HepG2 (cell line): Measurements from ENCODE around the gene SND1. TPM values are rescaled to one million over a fixed set of nuclear protein-coding genes. Genes with fewer than 3 reads are reported as not detected.

Experiments used
- ATAC-seq: fragments of 200-7000 bp; cut with Tn5 transposase; 3 replicates; pipeline ENCODE4 v1.9.1; 2020; ENCODE audit warnings: mild to moderate bottlenecking, moderate library complexity
- BruUV-seq: library from RNA; stranded (reverse); fragments of 400-500 nt; replicated peaks from 2 replicates; lab custom pipeline; 2021; lab: Mats Ljungman, UMichigan
- CTCF ChIA-PET: fragments of 300-600 bp; formaldehyde crosslinking; extraction: SDS; loops from one replicate; lab custom pipeline; 2021; ENCODE audit warnings: low total read pairs, inconsistent platforms, low intra/inter-chr PET ratio; lab: Yijun Ruan, JAX
- POLR2A ChIA-PET: fragments of 350-600 bp; sonication (Branson Sonifier 250); formaldehyde crosslinking; loops from one replicate; lab custom pipeline; 2020; ENCODE audit warnings: antibody characterized with exemption, inconsistent platforms; lab: Yijun Ruan, JAX
- DNase-seq: peaks from one replicate; pipeline ENCODE4 v3.0.0-alpha.2; 2015; ENCODE audit warnings: low spot score
- FAIRE-seq: peaks from 3 replicates; lab custom pipeline; 2011; peaks lifted over from hg19 to GRCh38; lab: Jason Lieb, UNC
- H2AFZ ChIP-seq: one replicate; pipeline ENCODE4 v1.6.1; 2011; ENCODE audit warnings: low read length, inconsistent platforms
- H3K27ac ChIP-seq: fragments of 300-600 bp; 3 replicates; pipeline ENCODE4 v1.8.0; 2011; ENCODE audit warnings: mixed run types, mild to moderate bottlenecking, mixed read lengths, low read length, inconsistent platforms; ENCODE audit not compliant: insufficient read depth; ENCODE audit errors: extremely low read length
- H3K27me3 ChIP-seq, 2 experiments: fragments of 200-600 bp in 1 of 2; 2 replicates in 1 of 2; 3 replicates in 1 of 2; pipeline versions ENCODE4 v1.6.0 to v1.8.0; 2011; ENCODE audit warnings: low read length in 2 of 2, mild to moderate bottlenecking in 2 of 2, moderate library complexity in 2 of 2, inconsistent platforms in 1 of 2; ENCODE audit not compliant: insufficient read depth in 2 of 2, control insufficient read depth in 1 of 2
- H3K36me3 ChIP-seq, 2 experiments: fragments of 200-600 bp in 1 of 2; replicated peaks in 1 of 2; 2 replicates in 1 of 2; 3 replicates in 1 of 2; pipeline versions ENCODE4 v1.5.1 to v1.8.0; 2011; ENCODE audit warnings: low read length in 2 of 2, inconsistent platforms in 1 of 2; ENCODE audit not compliant: insufficient read depth in 2 of 2, control insufficient read depth in 1 of 2
- H3K4me1 ChIP-seq: 2 replicates; pipeline ENCODE4 v1.5.1; 2012; ENCODE audit warnings: low read length, inconsistent platforms; ENCODE audit not compliant: insufficient read depth
- H3K4me2 ChIP-seq: 2 replicates; pipeline ENCODE4 v1.6.0; 2011; ENCODE audit warnings: low read depth, low read length, inconsistent platforms
- H3K4me3 ChIP-seq, 3 experiments: fragments of 200-600 bp in 1 of 3; sonication (generic), shearing (Covaris generic) in 1 of 3; replicated peaks in 1 of 3; 2 replicates each; pipeline ENCODE4 v1.5.1; 2011 to 2016; ENCODE audit warnings: low read length in 3 of 3, inconsistent platforms in 2 of 3, low read depth in 2 of 3, mild to moderate bottlenecking in 2 of 3, control low read depth in 1 of 3, mixed read lengths in 1 of 3; ENCODE audit not compliant: insufficient read depth in 1 of 3
- H3K79me2 ChIP-seq: one replicate; pipeline ENCODE4 v1.6.1; 2011; ENCODE audit warnings: low read length, inconsistent platforms; ENCODE audit not compliant: insufficient read depth
- H3K9ac ChIP-seq: 2 replicates; pipeline ENCODE4 v1.6.0; 2011; ENCODE audit warnings: mild to moderate bottlenecking, low read depth, low read length, inconsistent platforms; ENCODE audit not compliant: insufficient read depth
- H3K9me3 ChIP-seq: 2 replicates; pipeline ENCODE4 v1.5.1; 2012; ENCODE audit warnings: mild to moderate bottlenecking, low read length
- H4K20me1 ChIP-seq: 2 replicates; pipeline ENCODE4 v1.6.0; 2011; ENCODE audit warnings: inconsistent platforms, mild to moderate bottlenecking, low read length, moderate library complexity; ENCODE audit not compliant: insufficient read depth
- ATF6 ChIP-seq: sonication (generic); formaldehyde crosslinking; conservative IDR thresholded peaks from 2 replicates; pipeline ENCODE4 v1.4.0; 2020; ENCODE audit warnings: missing genetic modification reagents
- FOXC1 ChIP-seq: sonication (generic); formaldehyde crosslinking; IDR thresholded peaks from 2 replicates; pipeline ENCODE4 v1.8.0; 2022; ENCODE audit warnings: mild to moderate bottlenecking, missing genetic modification reagents, borderline replicate concordance
- HOXA5 ChIP-seq: sonication (generic); formaldehyde crosslinking; IDR thresholded peaks from 2 replicates; pipeline ENCODE4 v1.4.0; 2020; ENCODE audit warnings: missing genetic modification reagents
- MAZ ChIP-seq, 2 experiments: sonication (generic) in 1 of 2; formaldehyde crosslinking in 1 of 2; IDR thresholded peaks; 2 replicates each; pipeline versions ENCODE4 v1.5.0 to v1.6.1; 2012 to 2020; ENCODE audit warnings: low read depth in 2 of 2, mild to moderate bottlenecking in 2 of 2, borderline replicate concordance in 1 of 2, improper control_type of control experiment in 1 of 2, low read length in 1 of 2, missing genetic modification reagents in 1 of 2, moderate library complexity in 1 of 2
- MXD4 ChIP-seq: IDR thresholded peaks from 2 replicates; pipeline ENCODE4 v1.6.1; 2016; ENCODE audit warnings: mild to moderate bottlenecking, missing biosample characterization, missing genetic modification reagents
- U2AF2 ChIP-seq: fragments of 200-400 bp; formaldehyde crosslinking; IDR thresholded peaks from 2 replicates; pipeline ENCODE4 v1.6.1; 2017; ENCODE audit warnings: low read depth, mild to moderate bottlenecking, low read length
- ZMAT3 ChIP-seq: sonication (generic); formaldehyde crosslinking; conservative IDR thresholded peaks from 2 replicates; pipeline ENCODE4 v1.7.0; 2021; ENCODE audit warnings: missing genetic modification reagents
- ZNF251 ChIP-seq: sonication (generic); formaldehyde crosslinking; IDR thresholded peaks from 2 replicates; pipeline ENCODE4 v1.9.0; 2021; ENCODE audit warnings: mild to moderate bottlenecking, missing genetic modification reagents
- ZNF282 ChIP-seq: fragments of 450-650 bp; IDR thresholded peaks from 2 replicates; pipeline ENCODE4 v1.6.1; 2018; ENCODE audit not compliant: partially characterized antibody
- ZNF33B ChIP-seq: sonication (generic); formaldehyde crosslinking; IDR thresholded peaks from 2 replicates; pipeline ENCODE4 v1.5.1; 2020; ENCODE audit warnings: mild to moderate bottlenecking, missing genetic modification reagents
- ZNF577 ChIP-seq: sonication (generic); formaldehyde crosslinking; IDR thresholded peaks from 2 replicates; pipeline ENCODE4 v1.4.0; 2020; ENCODE audit warnings: mild to moderate bottlenecking, low read depth, missing genetic modification reagents, borderline replicate concordance
- in situ Hi-C: cut with HindIII; loops from 2 replicates; pipeline ENCODE4 v1.10.0; 2017; ENCODE audit warnings: low pct_unique_long_range_greater_than_20kb; ENCODE audit not compliant: extremely low pct_ligation_motif_present
- intact Hi-C: fragments of 100-400 bp; cut with micrococcal nuclease; formaldehyde crosslinking; loops from one replicate; pipeline ENCODE4 v1.10.0; 2022; ENCODE audit not compliant: unreplicated experiment
- polyA plus RNA-seq, 8 experiments: library from polyadenylated mRNA; depleted of rRNA in 3 of 8; stranded (reverse) in 7 of 8; unstranded in 1 of 8; fragments of >200 nt; fragmentation: Illumina TruSeq in 4 of 8; extraction: Trizol in 4 of 8; gene quantifications; 2 replicates each; pipeline versions ENCODE4 v1.2.1 to v1.2.3, GENCODE V29; 2011 to 2016; ENCODE audit warnings: low read depth in 4 of 8, missing spikeins in 1 of 8, mixed read lengths in 1 of 8; ENCODE audit not compliant: insufficient read depth in 1 of 8
- total RNA-seq, 5 experiments: library from RNA; depleted of rRNA; stranded (reverse); fragments of >200 nt; fragmentation: Illumina TruSeq; extraction: Trizol; gene quantifications; 2 replicates each; pipeline ENCODE4 v1.2.3, GENCODE V29; 2016; ENCODE audit warnings: low read depth in 1 of 5
- TF ChIP-seq, protein P1 (sequence below): sonication (generic); formaldehyde crosslinking; IDR thresholded peaks from 2 replicates; pipeline ENCODE4 v1.8.0; 2022; ENCODE audit warnings: missing genetic modification reagents, mild to moderate bottlenecking, moderate library complexity, borderline replicate concordance
- TF ChIP-seq, protein P2 (sequence below): sonication (generic); formaldehyde crosslinking; IDR thresholded peaks from 2 replicates; pipeline ENCODE4 v1.4.0; 2020; ENCODE audit warnings: mild to moderate bottlenecking, missing genetic modification reagents

Gene SND1
- total and polyA plus RNA-seq, 2 of the 13 experiments (the other 11 are each of a cell fraction or from before 2014, with no cell fraction given) = 110 to 182 TPM

DNA sequence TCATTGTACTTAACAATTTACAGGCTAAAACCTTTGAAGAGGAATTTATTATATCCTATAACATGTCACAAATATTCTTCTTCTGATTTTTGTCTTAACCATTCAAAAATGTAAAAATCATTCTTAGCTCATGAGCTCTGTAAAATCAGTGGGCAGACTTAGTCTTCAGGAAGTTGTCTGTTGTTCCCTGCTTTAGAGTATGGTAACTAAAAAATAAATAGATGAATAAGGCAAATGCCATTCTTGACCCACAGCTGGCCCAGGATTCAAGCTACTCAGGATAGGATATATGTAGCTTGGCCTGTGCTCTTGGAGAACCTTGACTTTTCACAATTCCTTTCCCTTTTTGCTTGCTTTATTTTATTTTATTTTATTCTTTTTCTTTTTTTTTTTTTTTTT, 327.7 kb downstream of the SND1 start:
- H3K79me2 ChIP-seq = no peaks in the 10 kb centered on the region
- H2AFZ ChIP-seq = no peak overlapping the region
- FAIRE-seq (no peak), ATAC-seq (no peak), DNase-seq (no peak)
- ChIA-PET CTCF (no interaction called here), POLR2A (interaction anchor here (0.6 kb wide), 1 partner anchor 20 kb away, joined by 3 read pairs; no protein-coding TSS in a partner anchor)
- in situ Hi-C loops (no loop called here), intact Hi-C loops (no loop called here)
- H3K9me3 ChIP-seq = peaks cover 6% of the 10 kb centered on the region; the same call in 1 of the 2 replicates
- TF ChIP-seq ATF6 (CRISPR knock-in tag) (no peak), MAZ (IDR thresholded peaks at IDR 0.05; ENCODE audit: borderline replicate concordance, low read depth, low read length) (no peak), MAZ (CRISPR knock-in tag; IDR thresholded peaks at IDR 0.05; ENCODE audit: low read depth) (no peak), HOXA5 (CRISPR knock-in tag) (no peak), FOXC1 (CRISPR knock-in tag) (no peak), ZNF251 (CRISPR knock-in tag) (no peak), ZMAT3 (CRISPR knock-in tag) (no peak), ZNF282 (no peak), ZNF577 (CRISPR knock-in tag) (no peak), ZNF33B (CRISPR knock-in tag) (no peak), U2AF2 (no peak), MXD4 (CRISPR knock-in tag) (no peak)
- TF ChIP-seq, protein P1, sequence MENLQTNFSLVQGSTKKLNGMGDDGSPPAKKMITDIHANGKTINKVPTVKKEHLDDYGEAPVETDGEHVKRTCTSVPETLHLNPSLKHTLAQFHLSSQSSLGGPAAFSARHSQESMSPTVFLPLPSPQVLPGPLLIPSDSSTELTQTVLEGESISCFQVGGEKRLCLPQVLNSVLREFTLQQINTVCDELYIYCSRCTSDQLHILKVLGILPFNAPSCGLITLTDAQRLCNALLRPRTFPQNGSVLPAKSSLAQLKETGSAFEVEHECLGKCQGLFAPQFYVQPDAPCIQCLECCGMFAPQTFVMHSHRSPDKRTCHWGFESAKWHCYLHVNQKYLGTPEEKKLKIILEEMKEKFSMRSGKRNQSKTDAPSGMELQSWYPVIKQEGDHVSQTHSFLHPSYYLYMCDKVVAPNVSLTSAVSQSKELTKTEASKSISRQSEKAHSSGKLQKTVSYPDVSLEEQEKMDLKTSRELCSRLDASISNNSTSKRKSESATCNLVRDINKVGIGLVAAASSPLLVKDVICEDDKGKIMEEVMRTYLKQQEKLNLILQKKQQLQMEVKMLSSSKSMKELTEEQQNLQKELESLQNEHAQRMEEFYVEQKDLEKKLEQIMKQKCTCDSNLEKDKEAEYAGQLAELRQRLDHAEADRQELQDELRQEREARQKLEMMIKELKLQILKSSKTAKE (CRISPR knock-in tag) = no peak
- TF ChIP-seq, protein P2, sequence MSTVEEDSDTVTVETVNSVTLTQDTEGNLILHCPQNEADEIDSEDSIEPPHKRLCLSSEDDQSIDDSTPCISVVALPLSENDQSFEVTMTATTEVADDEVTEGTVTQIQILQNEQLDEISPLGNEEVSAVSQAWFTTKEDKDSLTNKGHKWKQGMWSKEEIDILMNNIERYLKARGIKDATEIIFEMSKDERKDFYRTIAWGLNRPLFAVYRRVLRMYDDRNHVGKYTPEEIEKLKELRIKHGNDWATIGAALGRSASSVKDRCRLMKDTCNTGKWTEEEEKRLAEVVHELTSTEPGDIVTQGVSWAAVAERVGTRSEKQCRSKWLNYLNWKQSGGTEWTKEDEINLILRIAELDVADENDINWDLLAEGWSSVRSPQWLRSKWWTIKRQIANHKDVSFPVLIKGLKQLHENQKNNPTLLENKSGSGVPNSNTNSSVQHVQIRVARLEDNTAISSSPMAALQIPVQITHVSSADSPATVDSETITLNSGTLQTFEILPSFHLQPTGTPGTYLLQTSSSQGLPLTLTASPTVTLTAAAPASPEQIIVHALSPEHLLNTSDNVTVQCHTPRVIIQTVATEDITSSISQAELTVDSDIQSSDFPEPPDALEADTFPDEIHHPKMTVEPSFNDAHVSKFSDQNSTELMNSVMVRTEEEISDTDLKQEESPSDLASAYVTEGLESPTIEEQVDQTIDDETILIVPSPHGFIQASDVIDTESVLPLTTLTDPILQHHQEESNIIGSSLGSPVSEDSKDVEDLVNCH (CRISPR knock-in tag) = no peak
- 0 out of 2 replicates have a peak, but pooled peaks cover 3% of the 10 kb centered on the region for H4K20me1 ChIP-seq
- no peak overlapping the region for H3K27ac ChIP-seq
- H3K4me1 ChIP-seq = no peaks in the 10 kb centered on the region; the same call in 1 of the 2 replicates
- H3K4me2 ChIP-seq = no peak overlapping the region
- H3K36me3 ChIP-seq = peaks cover 11 to 35% of the 10 kb centered on the region in 2 experiments
- BruUV-seq = no TSS peak
- no peak overlapping the region for H3K9ac ChIP-seq
- no peak overlapping the region for H3K4me3 ChIP-seq
- H3K27me3 ChIP-seq = no peaks in the 10 kb centered on the region
